Gastroesophageal sphincter (tissue), 3 donors: Measurements from ENCODE around the gene DYNLT2.
"Not testable (repeated sequence)": the region's sequence is repeated elsewhere in the genome, so short reads cannot be mapped to it uniquely, and the experiment has no call there.

Source experiments
- EP300 ChIP-seq: sonication (generic); formaldehyde crosslinking; IDR thresholded peaks from one replicate; pipeline ENCODE4 v1.6.1; 2017; ENCODE audit warnings: antibody characterized with exemption, mild to moderate bottlenecking
- POLR2A ChIP-seq, 2 donors: fragments of 450-650 bp; IDR thresholded peaks; one replicate each; pipeline ENCODE4 v1.6.1; 2017; ENCODE audit warnings: antibody characterized with exemption in 2 of 2, mild to moderate bottlenecking in 2 of 2, moderate library complexity in 1 of 2
- TF ChIP-seq, protein P1 (sequence below), 4 experiments: fragments of 200-600 bp in 2 of 4; fragments of 450-650 bp in 2 of 4; sonication (generic) in 1 of 4; IDR thresholded peaks; one replicate each; pipeline ENCODE4 v1.5.1; 2017 to 2019; ENCODE audit warnings: antibody characterized with exemption in 4 of 4, mild to moderate bottlenecking in 2 of 4, moderate library complexity in 2 of 4

DNA sequence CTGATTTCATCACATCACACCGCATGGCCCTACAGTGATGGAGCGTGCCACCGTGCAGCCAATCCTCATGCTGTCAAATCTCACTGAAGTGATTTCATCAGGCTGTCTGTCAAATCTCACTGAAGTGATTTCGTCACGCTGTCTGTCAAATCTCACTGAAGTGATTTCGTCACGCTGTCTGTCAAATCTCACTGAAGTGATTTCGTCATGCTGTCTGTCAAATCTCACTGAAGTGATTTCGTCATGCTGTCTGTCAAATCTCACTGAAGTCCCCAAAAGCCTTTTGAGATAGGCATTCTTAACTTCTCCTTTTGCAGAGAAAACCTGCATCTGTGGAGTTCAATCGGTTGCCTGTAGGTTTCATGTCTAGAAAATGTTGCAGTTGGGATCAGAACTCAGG lies 14.4 kb upstream of the DYNLT2 start:
- TF ChIP-seq POLR2A (IDR thresholded peaks at IDR 0.05); EP300: not testable (repeated sequence)
- TF ChIP-seq, protein P1, sequence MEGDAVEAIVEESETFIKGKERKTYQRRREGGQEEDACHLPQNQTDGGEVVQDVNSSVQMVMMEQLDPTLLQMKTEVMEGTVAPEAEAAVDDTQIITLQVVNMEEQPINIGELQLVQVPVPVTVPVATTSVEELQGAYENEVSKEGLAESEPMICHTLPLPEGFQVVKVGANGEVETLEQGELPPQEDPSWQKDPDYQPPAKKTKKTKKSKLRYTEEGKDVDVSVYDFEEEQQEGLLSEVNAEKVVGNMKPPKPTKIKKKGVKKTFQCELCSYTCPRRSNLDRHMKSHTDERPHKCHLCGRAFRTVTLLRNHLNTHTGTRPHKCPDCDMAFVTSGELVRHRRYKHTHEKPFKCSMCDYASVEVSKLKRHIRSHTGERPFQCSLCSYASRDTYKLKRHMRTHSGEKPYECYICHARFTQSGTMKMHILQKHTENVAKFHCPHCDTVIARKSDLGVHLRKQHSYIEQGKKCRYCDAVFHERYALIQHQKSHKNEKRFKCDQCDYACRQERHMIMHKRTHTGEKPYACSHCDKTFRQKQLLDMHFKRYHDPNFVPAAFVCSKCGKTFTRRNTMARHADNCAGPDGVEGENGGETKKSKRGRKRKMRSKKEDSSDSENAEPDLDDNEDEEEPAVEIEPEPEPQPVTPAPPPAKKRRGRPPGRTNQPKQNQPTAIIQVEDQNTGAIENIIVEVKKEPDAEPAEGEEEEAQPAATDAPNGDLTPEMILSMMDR (IDR thresholded peaks at IDR 0.05), result not testable (repeated sequence)
